ENCODE measurements around the gene CLSTN2.

CLSTN2 gene

GRCh38 chr3:140501061-140501769 is 566.2 kb downstream of the CLSTN2 start:
- DNase-seq (ENCODE audit: low read depth in 2 of 2): no peak

GRCh38 chr3:140501770-140502364 is 566.9 kb downstream of the CLSTN2 start:
- DNase-seq (ENCODE audit: low read depth in 2 of 2): no peak

GRCh38 chr3:140505213-140505612 is 570.2 kb downstream of the CLSTN2 start:
- DNase-seq (ENCODE audit: low read depth in 2 of 2): no peak

- DNase-seq (ENCODE audit: low read depth in 2 of 2): no peak
These were observed 570.9 kb downstream of the CLSTN2 start for GRCh38 chr3:140505876-140506275.

- no peak for DNase-seq (ENCODE audit: low read depth in 2 of 2)
These were observed 573.6 kb downstream of the CLSTN2 start for GRCh38 chr3:140508550-140508949.

GRCh38 chr3:140509534-140509933 is 574.5 kb downstream of the CLSTN2 start:
- DNase-seq (ENCODE audit: low read depth in 2 of 2): no peak

- DNase-seq (ENCODE audit: low read depth in 2 of 2): no peak
These were observed 575.4 kb downstream of the CLSTN2 start for GRCh38 chr3:140510303-140510861.

- no peak for DNase-seq (ENCODE audit: low read depth in 2 of 2)
These were observed 586.9 kb downstream of the CLSTN2 start for GRCh38 chr3:140521751-140522445.

GRCh38 chr3:140522653-140523380 is 587.8 kb downstream of the CLSTN2 start:
- no peak for DNase-seq (ENCODE audit: low read depth in 2 of 2)

GRCh38 chr3:140523600-140523999 is 588.6 kb downstream of the CLSTN2 start:
- no peak for DNase-seq (ENCODE audit: low read depth in 2 of 2)

GRCh38 chr3:140527156-140527555 is 592.2 kb downstream of the CLSTN2 start:
- DNase-seq (ENCODE audit: low read depth in 2 of 2): no peak

GRCh38 chr3:140529096-140529495 is 594.1 kb downstream of the CLSTN2 start:
- no peak for DNase-seq (ENCODE audit: low read depth in 2 of 2)

- DNase-seq (ENCODE audit: low read depth in 2 of 2): no peak
These were observed 594.6 kb downstream of the CLSTN2 start for GRCh38 chr3:140529558-140529957.

- DNase-seq (ENCODE audit: low read depth in 2 of 2): no peak
These were observed 595.1 kb downstream of the CLSTN2 start for GRCh38 chr3:140530131-140530530.

GRCh38 chr3:140530603-140531002 is 595.6 kb downstream of the CLSTN2 start:
- DNase-seq (ENCODE audit: low read depth in 2 of 2): no peak

- DNase-seq (ENCODE audit: low read depth in 2 of 2): no peak
These were observed 597.9 kb downstream of the CLSTN2 start for GRCh38 chr3:140532793-140533330.

- no peak for DNase-seq (ENCODE audit: low read depth in 2 of 2)
These were observed 602.1 kb downstream of the CLSTN2 start for GRCh38 chr3:140536926-140537726.

GRCh38 chr3:140537727-140538082 is 602.7 kb downstream of the CLSTN2 start:
- no peak for DNase-seq (ENCODE audit: low read depth in 2 of 2)

- DNase-seq (ENCODE audit: low read depth in 2 of 2): no peak
These were observed 605.3 kb downstream of the CLSTN2 start for GRCh38 chr3:140540262-140540661.

- no peak for DNase-seq (ENCODE audit: low read depth in 2 of 2)
These were observed 607.1 kb downstream of the CLSTN2 start for GRCh38 chr3:140541975-140542653.

Data from stimulated activated CD4-positive, alpha-beta T cell treated with anti-CD3 and anti-CD28 coated beads, Interleukin-12 subunit alpha, Interleukin-12 subunit beta, amount 100 ng/mL, for 24 hours (primary cell).